Astrocyte (in vitro differentiated cells and primary cell): Measurements from ENCODE around the gene MAST2.

ENCODE experiments used
- CTCF ChIP-seq: IDR thresholded peaks from 2 replicates; pipeline ENCODE4 v1.5.1; 2011; ENCODE audit warnings: low read depth, mild to moderate bottlenecking, inconsistent platforms, low read length, moderate library complexity; ENCODE audit not compliant: insufficient read depth
- EZH2 ChIP-seq: IDR thresholded peaks from 2 replicates; pipeline ENCODE4 v1.6.1; 2012; ENCODE audit warnings: mild to moderate bottlenecking, low read length, inconsistent platforms; ENCODE audit not compliant: insufficient read depth

GRCh38 chr1:46067652-46068051 is 264.2 kb downstream of the MAST2 start:
- no peak for TF ChIP-seq CTCF
- TF ChIP-seq EZH2, result no peak
